Measurements from ENCODE around the gene NIT1. TPM values are rescaled to one million over a fixed set of nuclear protein-coding genes. Genes with fewer than 3 reads are reported as not detected.

The NIT1 gene
- total RNA-seq, 1 experiment from 2014 or later: 39.6 TPM

GRCh38 chr1:161085165-161085564 lies 32.7 kb upstream of the NIT1 start:
- H3K9ac ChIP-seq (ENCODE audit: extremely low read depth, insufficient read length, low read length): no peak overlapping the region
- H3K18ac ChIP-seq (ENCODE audit: insufficient read length, low read depth, low read length): no peak overlapping the region
- no peak overlapping the region for H3K23ac ChIP-seq (ENCODE audit: insufficient read length, low read depth, low read length)
- no peak overlapping the region for H2BK5ac ChIP-seq (ENCODE audit: insufficient read length, low read length)
- no peak overlapping the region for H2BK12ac ChIP-seq (ENCODE audit: insufficient read length, low read depth, low read length)
- H3K4me2 ChIP-seq (ENCODE audit: insufficient read depth, insufficient read length, low read length): no peak overlapping the region
- H2AFZ ChIP-seq (ENCODE audit: low read length): no peak overlapping the region
- no peak overlapping the region for H2BK15ac ChIP-seq (ENCODE audit: low read depth, low read length)
- no peak overlapping the region for H3K4ac ChIP-seq (ENCODE audit: low read depth, low read length)
- Mint-ChIP-seq H3K36me3 (ENCODE audit: insufficient read depth in 1 of 3, low read depth in 3 of 3) (no peaks in the 10 kb centered on the region), H3K4me1 (peaks cover 55 to 56% of the 10 kb centered on the region in 2 experiments), H3K9me3 (no peaks in the 10 kb centered on the region), H3K4me3 (no peak overlapping the region), H3K27me3 (ENCODE audit: low read depth) (no peaks in the 10 kb centered on the region), H3K27ac (peak overlapping the region in 1 of 3 experiments; percentile 79; a peak in 1 of 7 replicates)
- H3K27me3 ChIP-seq (ENCODE audit: insufficient read depth, low read length): no peaks in the 10 kb centered on the region
- no peak overlapping the region for H2BK20ac ChIP-seq (ENCODE audit: low read depth, low read length, poor library complexity, severe bottlenecking)
- H2BK120ac ChIP-seq (ENCODE audit: low read depth, low read length, poor library complexity, severe bottlenecking): no peak overlapping the region
- no peak overlapping the region for H3K56ac ChIP-seq (ENCODE audit: insufficient read length, low read depth, low read length)
- TF ChIP-seq CTCF (conservative IDR thresholded peaks at IDR 0.05): no peak
- no peak overlapping the region for H4K91ac ChIP-seq (ENCODE audit: insufficient read length, low read depth, low read length)
- H3T11ph ChIP-seq (ENCODE audit: low read length): no peak overlapping the region
- H4K20me1 ChIP-seq (ENCODE audit: control insufficient read depth, insufficient read depth, insufficient read length): no peaks in the 10 kb centered on the region
- H4K8ac ChIP-seq (replicated peaks; ENCODE audit: insufficient read length, low read depth, low read length): no peak overlapping the region
- no peak overlapping the region for H4K5ac ChIP-seq (ENCODE audit: insufficient read length, low read depth, low read length)
- H3K23me2 ChIP-seq (ENCODE audit: insufficient read length, low read depth, low read length, poor library complexity, severe bottlenecking): no peaks in the 10 kb centered on the region
- H3K79me1 ChIP-seq (ENCODE audit: insufficient read depth, low read depth, low read length, poor library complexity, severe bottlenecking): no peaks in the 10 kb centered on the region
- no CpG with 5 or more reads among the region's 2 CpGs for WGBS (ENCODE audit: extremely low coverage, insufficient read length, low lambda C conversion rate)
- no peak for DNase-seq
- no peaks in the 10 kb centered on the region for H3K4me1 ChIP-seq (ENCODE audit: insufficient read depth, low read length)
- H2AK5ac ChIP-seq (ENCODE audit: insufficient read length, low read length): no peak overlapping the region
- H3K9me3 ChIP-seq (ENCODE audit: control insufficient read depth, low read depth, low read length): no peaks in the 10 kb centered on the region
- H3K14ac ChIP-seq (ENCODE audit: insufficient read depth, low read length): no peak overlapping the region
- H3K79me2 ChIP-seq (ENCODE audit: insufficient read depth, low read length): no peaks in the 10 kb centered on the region
- H3K27ac ChIP-seq (ENCODE audit: insufficient read length, low read depth, low read length): no peak overlapping the region
